Measurements from ENCODE around the gene BST2.

Gene BST2

DNA sequence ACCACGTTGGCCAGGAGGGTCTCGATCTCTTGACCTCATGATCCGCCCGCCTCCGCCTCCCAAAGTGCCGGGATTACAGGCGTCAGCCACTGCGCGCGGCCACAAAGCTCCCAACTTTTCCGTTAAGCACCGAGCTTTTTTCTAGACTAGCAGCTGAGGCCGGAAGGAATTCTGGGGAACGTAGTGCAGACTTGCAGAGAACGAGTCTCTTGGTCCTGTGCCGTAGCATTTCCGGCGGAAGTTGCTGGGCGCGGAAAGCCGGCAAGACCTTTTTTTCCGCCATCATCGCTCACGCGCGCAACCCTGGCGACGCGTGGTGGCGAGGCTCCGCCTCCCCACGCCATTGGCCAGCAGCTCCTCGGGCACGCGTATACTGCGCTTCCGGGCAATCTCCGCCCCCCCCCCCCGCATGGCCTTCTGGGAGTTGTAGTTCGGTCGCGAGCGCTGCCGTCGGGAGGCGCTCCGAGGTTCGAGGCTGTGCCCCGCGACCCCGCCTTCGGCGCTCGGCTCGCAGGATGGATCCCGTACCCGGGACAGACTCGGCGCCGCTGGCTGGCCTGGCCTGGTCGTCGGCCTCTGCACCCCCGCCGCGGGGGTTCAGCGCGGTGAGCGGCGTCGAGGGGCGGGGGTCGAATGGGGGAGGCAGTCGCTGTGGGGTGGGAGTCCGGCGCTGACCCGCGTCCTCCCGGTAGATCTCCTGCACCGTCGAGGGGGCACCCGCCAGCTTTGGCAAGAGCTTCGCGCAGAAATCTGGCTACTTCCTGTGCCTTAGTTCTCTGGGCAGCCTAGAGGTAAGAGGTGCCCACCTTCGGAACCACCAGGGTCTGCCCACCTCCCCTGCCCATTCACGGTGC, 14.4 kb upstream of the BST2 start, which contains the start of gene MVB12A:
MVB12A (plus strand) TSS at position 427 of the 854 bp plus-strand sequence; CDS start at position 516, 89 bp downstream.
- peak; percentile 96 for DNase-seq (ENCODE audit: low spot score)

DNA sequence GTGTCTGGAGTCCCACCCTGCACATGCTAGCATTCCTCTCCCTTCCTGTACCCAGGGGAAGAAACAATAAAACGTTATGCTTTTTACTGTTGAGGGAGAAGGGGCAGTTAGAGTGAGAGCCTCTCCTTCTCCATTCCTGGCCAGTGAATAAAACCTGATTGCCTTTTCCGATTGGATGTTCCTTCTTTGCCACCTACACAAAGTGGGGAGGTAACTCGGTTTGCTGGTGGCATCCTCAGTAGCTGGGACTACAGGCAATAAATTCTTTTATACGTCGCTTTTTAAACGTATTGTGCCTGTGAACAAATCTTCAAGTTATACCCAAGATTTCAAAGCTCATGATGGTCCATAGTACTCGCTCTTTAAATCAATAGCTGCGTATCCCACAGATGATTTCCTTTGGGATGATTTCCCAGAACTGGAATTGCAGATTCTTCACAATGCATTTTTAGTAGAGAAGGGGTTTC, 13.8 kb upstream of the BST2 start:
- no peak for DNase-seq (ENCODE audit: low spot score)

DNA sequence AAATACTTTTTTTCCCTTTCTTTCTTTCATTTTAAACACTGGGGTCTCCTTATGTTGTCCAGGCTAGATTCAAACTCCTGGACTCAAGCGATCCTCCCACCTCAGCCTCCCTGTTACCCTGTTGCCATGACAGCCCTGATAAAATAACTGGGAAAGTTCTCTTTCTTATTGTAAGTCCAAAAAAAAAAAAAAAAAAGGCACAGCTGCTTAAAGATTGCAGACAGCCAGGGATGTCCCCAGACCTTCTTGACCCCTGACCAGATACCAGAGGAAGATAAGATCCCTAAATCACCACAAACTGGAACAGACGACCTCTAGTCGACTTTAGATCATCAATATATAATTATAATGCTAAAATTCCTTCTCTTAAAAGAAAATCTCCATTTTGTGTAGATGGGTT, 13.3 kb upstream of the BST2 start:
- no peak for DNase-seq (ENCODE audit: low spot score)

DNA sequence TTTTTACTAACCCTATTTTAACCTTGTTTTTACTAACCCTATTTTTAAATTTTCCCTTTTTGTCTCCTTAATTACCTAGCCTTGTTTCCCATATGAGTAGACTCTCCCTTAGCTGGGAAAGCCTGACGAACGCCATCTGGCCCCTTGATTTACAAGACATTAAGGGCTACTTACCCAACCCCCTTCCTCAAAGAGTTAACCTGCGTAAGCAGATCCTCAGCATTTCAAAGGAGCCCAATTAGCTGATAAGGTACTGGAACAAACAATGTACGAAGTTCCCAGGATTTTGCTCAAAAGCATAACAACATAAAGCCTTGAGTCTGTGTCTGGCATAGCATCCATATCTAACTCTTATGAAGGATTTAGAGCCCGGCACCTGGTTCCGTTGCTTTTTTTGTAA, 9.7 kb upstream of the BST2 start:
- DNase-seq (ENCODE audit: low spot score), result no peak

DNA sequence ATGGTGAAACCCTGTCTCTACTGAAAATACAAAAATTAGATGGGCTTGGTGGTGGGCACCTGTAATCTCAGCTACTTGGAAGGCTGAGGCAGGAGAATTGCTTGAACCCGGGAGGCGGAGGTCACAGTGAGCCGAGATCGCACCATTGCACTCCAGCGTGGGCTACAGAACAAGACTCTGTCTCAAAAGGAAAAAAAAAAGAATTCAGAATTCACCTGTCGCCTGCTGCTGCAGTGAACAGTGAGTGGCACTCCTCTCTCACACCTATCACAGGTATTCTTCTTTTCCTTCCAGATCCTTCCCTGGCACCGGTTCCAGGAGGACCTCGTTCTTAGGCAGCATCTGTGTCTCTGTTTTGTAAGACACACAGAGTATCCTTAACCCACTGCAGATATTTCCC, 8.7 kb upstream of the BST2 start:
- no peak for DNase-seq (ENCODE audit: low spot score)

DNA sequence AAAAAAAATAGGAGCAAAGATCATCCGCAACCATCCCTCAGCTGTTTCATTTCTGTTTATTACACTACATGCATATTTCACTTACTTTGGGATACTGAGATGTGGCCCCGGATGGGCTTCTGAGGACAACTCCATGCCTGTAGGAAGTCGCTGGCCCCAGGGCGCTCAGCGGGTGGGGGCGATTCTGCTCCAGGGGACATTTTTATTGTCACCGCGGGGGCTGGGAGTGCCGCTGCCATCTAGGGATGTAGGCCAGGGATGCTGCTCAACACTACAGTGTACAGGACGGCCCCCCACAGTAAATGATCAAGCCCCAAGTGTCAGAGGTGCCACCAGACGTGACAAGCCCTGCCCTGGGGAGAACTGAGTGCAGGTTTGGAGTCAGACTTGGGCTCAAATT, 6.4 kb upstream of the BST2 start:
- DNase-seq (ENCODE audit: low spot score), result no peak

DNA sequence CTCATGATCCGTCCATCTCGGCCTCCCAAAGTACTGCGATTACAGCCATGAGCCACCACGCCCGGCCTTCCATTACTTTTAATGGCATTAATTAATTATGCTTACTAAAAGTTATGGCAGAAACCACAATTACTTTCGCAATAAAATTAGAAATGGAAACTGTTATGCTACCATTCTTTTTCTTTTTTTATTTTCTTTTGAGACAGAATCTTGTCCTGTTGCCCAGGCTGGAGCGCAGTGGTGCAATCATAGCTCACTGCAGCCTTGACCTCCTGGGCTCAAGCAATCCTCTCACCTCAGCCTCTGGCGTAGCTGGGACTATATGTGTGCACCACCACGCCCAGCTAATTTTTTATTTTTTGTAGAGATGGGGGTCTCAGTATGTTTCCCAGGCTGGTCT, 4.6 kb upstream of the BST2 start:
- no peak for DNase-seq (ENCODE audit: low spot score)

DNA sequence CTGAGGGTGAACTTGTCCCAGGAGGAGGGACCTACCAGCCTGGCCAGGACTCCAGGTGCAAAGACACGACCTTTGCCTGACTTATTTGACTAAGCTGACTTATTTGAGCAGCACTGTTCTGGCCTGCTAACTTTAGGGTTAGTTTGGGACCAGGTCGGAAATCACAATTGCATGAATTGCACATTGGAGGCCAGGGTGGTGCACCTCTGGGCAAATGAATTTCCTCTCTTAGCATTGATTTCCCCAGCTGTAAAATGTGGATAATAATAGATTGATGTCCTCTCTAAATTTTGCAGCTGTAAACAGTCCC, 1.4 kb upstream of the BST2 start:
- DNase-seq (ENCODE audit: low spot score), result no peak

DNA sequence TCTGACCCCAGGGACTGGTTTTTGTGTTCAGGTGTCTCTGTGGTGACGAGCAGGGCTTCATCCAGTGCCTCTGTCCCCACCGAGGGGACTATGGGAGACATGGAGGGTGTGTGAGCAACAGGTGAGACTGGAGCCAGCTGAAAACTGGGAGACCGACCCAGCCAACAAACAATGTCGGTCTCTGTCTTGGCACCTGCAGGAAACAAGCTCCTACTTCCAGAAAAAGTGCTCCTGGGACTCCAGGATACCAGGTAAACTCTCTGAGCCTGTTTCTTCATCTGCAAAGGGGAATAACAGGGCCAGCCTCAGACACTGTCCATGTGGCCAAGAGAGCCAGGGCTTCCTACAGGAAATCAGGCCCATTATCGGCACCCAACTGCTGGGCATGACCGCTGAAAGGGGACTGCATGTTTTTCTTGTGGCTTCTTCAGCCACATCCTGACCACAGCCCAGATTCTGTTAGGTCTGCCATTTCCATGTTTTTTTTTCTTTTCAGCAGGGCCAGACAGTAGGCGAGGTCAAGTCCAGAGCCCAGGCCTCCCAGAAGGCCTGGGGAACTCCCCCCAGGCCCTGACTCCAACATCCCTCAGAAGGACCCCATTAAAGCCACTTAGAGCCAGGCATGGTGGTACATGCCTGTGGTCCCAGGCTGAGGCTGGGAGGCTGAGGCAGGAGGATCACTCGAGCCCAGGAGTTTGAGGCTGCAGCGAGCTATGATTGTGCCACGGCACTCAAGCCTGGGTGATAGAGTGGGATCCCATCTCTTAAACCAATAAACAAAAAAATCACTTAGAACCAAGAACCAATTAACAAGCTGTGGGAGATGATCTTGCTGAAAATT, 836 bp upstream of the BST2 start:
- peak; percentile 14 for DNase-seq (ENCODE audit: low spot score)

DNA sequence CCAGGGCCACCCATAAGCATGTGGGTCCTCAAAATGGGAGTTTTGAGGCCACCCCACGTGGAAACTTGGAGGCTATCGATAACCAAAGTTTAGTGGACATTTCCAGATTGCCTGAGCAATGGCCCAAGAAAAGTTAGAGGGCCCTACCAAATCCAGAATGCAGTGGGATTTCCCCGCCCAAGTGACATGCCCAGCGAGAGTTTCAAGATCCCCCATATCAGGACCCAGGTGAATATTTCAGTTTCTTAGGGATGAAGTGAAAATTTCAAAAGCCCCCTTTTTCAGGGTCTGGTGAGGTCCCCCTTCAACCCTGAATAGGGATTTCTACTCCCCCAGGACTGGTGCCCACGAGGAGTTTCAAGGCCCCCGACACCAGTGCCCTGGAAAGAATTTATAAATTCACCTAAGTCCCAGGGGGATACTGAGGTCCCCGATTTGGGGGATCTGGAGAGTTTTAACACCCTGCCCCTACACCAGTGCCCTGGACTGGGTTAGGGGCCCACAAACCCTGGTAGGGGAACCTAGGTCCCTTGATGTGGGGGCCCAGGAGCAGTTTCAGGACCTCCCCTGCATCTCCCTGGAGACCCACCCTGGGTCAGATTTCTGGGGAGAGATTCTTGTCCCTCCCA, 695 bp downstream of the BST2 start:
- no peak for DNase-seq (ENCODE audit: low spot score)

DNA sequence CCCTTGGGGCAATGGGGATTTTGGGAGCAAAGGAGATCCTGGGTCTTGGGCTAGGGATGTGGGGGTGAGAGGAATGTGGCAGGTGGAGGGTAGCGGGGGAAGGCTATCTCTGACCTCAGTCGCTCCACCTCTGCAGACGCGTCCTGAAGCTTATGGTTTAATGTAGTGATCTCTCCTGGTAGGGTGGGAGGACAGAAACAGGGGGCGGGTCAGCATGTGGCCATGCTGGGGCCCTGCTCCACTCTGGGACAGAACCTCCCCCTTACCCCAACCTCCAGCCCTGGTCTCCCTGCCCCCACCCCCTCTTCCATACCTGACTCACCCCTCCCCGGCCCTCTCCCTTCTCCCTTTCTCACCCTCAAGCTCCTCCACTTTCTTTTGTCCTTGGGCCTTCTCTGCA, 1.4 kb downstream of the BST2 start:
- DNase-seq (ENCODE audit: low spot score), result no peak

DNA sequence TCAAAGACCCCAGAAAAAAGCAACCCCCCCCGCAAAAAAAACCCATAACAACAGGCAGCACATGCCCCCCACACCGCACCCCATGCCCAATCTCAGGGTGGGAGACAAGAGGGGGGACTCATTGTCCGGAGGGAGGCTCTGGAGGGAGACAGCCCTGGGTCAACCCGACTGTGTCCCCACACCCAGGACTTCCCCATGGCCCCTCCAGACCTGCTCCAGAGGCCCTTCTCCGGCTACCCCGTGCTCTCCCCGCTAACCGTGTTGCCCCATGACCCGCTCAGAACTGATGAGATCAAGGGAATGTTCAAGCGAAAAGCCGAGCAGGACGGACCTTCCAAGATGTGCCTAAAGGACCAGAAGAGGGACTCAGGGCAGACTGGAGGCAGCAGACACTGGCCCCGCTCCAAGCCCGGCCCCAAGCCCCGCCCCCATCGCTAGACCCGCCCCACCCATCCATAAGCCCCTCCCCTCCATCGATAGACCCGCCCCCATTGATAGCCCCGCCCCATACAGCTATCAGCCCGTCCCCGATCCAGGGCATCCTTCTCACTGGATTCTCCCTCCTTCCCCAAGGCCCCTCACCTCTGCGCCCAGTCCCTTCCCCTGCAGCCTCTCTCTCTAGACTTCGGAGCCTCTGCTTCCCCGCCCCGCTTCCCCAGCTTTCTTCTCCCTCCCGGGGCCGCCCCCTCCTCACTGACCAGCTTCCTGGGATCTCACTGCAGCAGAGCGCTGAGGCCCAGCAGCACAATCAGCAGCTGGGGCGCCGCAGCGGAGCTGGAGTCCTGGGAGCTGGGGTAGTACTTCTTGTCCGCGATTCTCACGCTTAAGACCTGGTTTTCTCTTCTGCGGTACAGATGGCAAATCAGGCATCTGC, 2.2 kb downstream of the BST2 start:
- peak; percentile 34 for DNase-seq (ENCODE audit: low spot score)

DNA sequence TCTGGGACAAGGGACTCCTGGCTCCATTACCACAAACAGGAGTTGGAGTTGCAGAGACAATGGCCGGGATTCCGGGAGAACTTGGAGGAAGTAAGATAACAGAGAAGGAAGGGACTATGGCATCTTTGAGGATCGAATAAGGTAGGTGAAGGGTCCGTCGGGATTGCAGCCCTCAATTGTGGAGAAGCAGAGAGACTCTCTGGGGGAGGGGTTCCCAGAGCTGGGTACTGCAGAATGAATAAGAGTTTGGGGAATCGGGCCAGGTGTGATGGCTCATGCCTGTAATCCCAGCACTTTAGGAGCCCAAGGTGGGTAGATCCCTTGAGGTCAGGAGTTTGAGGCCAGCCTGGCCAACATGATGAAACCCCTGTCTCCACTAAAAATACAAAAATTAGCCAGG, 3.8 kb downstream of the BST2 start:
- no peak for DNase-seq (ENCODE audit: low spot score)

DNA sequence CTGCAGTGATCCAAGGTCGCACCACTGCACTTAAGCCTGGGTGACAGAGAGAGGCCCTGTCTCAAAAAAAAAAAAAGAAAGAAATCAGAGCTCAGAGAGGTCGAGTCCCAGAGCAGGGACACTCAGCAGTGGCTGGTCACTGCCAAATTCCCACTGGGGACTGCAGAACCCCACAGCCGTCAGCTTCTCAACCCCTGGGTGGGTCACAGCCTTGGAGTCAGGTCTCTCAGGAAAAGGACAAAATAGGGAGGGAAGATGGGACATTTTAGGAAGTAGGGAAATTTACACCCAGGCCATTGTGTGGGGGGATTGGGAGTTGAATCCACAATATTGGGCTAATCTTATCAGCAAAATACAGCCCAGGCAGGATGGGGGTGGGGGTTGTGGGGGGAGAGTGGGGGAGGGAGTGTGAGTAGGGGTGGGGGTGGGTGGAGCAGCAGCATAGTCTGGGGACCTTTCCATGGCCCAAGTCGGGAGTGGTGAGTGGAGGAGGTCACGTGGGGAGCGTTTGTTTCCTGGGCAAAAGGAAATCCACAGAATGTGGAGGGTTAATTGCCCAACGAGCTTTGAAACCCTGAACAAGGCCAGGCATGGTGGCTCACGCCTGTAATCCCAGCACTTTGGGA, 6.4 kb downstream of the BST2 start:
- no peak for DNase-seq (ENCODE audit: low spot score)

DNA sequence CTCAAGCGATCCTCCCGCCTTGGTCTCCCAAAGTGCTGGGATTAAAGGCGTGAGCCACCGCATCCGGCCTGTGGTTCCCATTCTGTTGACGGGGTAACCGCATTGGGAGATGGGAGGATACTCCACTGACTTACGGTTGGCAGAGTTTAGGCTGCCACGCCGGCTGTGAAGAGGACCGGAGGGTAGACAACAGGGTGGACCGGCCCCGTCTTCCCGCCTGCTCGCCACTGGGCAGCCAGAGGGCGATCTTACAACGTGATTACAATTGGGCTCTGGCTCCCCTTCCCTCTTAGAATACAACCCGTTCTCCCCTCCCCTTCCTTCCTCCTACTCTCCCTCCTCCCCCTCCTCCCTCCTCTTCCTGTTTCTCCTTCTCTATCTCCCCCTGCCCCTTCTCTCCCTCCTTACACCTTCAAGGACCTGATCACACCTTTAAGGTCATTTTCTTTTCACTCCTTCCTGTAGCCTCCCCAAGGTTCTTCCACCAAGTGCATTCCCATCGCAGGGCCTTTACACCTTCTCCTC, 10.5 kb downstream of the BST2 start:
- DNase-seq (ENCODE audit: low spot score), result peak; percentile 72

DNA sequence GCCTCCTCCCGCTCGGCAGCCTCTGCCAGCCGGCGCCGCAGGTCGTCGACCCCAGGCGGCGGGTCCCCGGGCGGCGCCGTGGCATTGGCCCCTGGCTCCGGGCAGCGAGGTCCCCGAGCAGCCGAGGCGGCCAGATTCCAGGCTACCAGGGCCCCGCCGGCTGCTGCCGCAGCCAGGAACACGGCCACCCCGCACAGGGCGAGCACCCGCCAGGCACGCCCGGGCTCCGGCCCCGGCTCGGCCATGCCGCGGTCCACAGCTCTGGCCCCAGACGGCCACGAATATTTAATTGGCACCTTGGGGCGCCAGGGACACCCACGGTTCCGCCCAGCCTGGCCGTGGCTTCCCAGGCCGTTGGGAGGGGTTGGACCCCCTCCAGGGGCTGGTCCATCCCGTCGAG, 11.5 kb downstream of the BST2 start, which contains the start of gene CCDC194:
CCDC194 (minus strand) TSS at position 283 of the 400 bp plus-strand sequence; CDS start at position 245, 38 bp downstream.
- no peak for DNase-seq (ENCODE audit: low spot score)

DNA sequence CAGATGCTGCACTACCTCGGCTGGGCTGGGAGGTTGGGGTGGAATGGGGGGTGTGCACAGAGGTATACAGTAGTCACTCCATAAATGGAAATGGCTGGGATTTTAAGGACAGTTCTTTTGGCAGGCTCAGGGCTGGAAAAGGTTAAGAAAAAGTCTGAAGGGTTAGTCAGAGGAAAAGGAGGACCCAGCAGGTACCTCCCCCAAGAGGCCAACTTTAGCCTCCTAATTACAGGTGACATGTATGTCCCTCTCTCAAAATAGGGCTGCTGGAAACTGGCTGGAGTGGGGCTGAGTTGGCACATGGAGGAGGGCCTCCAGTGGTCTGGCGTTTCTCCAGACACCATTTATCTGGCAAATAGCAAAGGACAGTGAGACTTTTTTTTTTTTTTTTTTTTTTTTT, 12.4 kb downstream of the BST2 start:
- DNase-seq (ENCODE audit: low spot score), result no peak

DNA sequence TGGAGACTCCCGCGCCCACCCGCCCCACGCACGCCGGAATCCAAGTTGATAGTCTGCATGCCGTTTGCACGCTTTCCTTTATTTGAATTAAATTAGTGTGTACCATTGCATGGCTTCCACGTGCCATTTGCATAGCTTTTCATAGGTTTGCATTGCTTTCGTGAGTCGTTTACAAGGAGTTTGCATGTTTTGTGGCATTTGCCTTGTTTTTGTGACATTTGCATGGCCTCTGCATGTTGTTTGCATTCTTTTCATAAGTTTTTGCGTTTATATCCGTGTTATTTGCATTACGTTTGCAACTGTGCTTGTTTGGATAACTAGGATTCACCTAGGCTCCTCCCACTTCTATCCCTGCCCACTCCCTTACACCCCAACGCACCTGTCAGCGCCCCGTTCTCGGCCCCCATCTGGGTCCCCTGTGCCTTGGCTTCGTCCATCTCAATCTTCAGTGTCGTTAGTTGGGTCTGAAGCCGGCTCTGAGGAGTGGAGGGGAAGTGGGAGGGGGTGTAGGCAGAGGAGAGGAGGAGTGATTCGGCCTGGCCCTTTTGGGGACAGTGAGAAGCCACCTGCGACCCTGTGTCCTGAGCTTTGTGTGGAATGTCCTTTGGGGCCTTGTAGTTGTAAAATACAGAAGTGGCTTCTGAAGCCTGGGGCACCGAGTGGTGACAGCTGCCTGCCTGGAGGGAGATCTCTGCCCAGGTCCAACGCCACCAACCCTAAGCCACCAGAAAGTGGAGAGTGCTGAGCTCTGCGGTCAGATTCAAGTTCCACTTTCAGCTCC, 13.9 kb downstream of the BST2 start:
- no peak for DNase-seq (ENCODE audit: low spot score)

DNA sequence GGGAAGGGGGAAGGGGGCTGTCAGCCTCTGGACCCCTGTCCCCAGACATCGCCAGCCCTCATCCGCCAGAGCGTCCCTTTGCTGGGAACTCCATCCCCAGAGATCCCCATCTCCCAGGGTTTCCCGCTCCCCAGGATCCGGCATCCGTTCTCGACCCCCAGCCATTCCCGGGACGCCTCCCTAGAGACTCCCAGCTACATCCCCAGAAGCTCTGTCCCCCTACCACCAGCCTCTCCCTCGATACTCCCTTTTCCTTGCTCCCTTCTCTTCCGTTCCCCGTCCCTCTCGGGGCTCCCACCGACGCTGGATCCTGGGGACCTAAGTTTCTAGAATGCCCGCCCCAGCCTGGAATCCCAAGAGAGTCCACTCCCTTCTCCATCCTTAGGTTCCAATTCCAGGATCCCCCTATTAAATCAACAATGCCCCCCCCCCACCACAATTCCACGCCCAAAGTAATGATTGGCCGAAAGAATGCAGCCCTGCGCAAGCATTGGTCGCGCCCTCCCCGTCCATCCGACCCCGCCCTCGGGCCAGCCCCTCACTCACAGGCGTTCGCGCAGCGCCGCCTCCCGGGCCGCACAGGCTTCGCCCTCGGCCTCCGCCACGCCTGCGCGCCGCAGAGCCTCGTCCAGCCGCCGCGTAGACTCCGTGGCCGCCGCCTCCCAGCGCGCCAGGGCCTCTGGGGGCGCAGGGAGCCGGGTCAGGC, 14.6 kb downstream of the BST2 start:
- DNase-seq (ENCODE audit: low spot score), result peak; percentile 48
